ENCODE results near the gene AGAP4.
"Not testable (repeated sequence)": the region's sequence is repeated elsewhere in the genome, so short reads cannot be mapped to it uniquely, and the experiment has no call there.

AGAP4 gene

DNA sequence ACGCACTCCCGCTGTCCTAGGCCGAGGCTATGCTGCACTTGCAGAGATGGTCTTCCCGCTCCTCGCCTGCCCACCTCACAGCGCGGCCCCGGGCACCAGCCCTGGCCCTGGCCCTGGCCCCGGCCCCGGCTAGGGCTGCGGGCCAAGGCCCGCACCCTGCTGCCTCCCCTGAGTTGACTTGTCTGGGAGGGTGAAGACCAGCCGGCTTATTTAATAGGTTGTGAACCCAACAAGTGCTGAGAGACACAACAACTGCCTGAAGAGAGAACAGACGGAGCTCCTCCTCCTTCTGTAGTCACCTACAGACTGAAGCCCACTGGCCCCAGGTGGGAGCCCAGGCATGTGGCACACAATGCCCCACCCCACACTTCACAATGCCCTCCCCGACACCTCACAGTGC, at the start of gene AGAP4:
Gene AGAP4, minus strand, starts transcription at position 101 of the 400 bp plus-strand sequence. CDS start 153 bp downstream, outside the sequence.
- DNase-seq (ENCODE audit: low spot score) = not testable (repeated sequence)

DNA sequence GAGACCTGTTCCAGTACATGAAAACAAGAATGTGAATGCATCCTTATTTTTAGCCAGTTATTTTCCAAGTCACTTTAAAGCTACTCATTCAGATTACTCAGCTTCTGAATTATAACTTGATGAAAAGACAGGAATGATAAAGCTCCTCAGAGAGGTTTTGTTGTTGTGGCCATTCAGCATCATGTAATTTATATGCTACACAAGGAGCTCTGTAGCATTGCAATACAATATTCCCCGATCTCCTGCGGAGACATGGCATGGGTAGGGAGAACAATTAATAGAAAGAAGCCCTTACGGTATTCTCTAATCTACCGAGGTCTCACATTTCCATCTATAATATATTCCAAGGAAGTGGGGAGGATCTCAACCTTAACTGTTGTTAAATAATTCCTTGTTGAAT, 43.4 kb upstream of the AGAP4 start:
- not testable (repeated sequence) for DNase-seq (ENCODE audit: low spot score)

DNA sequence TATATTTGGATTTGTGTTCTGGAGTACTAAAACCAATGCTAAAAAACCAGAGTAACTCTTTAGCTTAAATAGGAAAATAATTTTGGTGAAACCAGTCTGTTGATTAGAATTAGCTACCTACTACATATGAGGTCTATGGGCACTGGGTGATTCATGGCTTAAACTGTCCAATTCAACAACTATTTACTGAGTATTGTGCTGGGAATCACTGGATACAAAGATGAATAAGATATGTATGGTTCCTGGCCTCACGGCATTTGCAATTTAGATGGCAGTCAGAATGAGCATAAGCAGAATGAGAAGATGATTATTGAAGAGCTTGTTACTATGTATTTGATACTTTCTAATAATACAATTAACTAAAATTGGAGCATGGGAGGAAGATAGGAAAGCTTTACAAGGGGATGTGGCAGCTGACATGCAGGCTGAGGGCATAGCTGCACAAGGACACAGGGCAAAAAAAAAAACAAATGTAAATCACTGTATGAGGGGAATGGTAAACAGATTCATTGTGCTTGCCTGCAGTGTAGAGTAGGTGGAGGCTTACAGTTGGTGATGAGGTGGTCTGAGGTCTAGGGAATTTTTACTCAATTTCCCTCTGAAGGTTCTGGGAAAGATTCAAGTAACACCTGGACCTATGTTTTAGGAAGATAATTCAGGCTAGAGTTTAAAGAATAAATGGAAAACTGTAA, 42.4 kb upstream of the AGAP4 start:
- not testable (repeated sequence) for DNase-seq (ENCODE audit: low spot score)

GRCh38 chr10:45882880-45883279, 35.6 kb upstream of the AGAP4 start:
- DNase-seq (ENCODE audit: low spot score) = not testable (repeated sequence)

DNA sequence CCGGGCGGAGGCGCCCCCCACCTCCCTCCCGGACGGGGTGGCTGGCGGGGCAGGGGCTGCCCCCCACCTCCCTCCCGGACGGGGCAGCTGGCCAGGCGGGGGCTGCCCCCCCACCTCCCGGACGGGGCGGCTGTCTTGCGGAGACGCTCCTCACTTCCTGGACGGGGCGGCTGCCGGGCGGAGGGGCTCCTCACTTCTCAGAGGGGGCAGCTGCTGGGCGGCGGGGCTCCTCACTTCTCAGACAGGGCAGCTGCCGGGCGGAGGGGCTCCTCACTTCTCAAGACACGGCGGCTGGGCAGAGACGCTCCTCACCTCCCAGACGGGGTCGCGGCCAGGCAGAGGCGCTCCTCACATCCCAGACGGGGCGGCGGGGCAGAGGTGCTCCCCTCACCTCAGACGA, 18.1 kb upstream of the AGAP4 start:
- not testable (repeated sequence) for DNase-seq (ENCODE audit: low spot score)

GRCh38 chr10:45864264-45864663, 17.0 kb upstream of the AGAP4 start:
- not testable (repeated sequence) for DNase-seq (ENCODE audit: low spot score)

DNA sequence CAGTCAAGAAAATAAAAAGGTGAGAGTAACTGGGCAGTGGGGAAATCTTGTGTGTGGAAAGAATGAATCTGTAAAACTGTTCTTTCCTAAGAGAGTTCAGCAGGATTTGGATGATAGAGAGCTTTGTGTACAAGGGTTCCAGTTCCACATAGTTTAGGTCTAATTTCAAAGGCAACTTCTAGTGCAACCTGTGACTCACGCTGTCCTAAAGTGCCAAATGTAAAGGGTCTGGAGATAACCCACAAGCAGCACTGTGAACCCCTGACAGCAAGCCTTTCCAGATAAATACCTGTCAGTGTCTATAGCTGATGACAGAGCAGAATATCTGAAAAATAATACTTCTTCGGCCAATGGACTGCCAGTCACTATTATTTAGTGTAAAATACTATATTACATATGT, 16.3 kb upstream of the AGAP4 start:
- not testable (repeated sequence) for DNase-seq (ENCODE audit: low spot score)

DNA sequence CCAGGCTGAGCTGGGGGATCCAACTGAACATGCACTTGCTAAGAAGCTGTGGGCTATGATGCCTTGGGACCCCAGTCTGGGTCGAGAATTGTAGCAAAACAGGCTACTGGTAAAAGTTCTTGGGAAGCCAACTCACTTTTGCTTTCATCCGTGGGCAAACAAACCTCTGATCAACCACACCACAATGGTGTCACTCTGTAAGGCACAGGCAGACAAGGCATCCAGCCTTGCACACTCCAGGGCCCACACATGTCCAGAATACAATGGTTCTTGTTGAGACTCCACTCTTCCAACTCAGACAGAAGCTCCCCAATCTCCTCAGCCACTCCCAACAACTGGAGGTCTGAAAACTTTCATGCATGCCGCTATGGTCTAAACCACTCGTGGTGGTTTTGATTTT, 10.6 kb upstream of the AGAP4 start:
- not testable (repeated sequence) for DNase-seq (ENCODE audit: low spot score)

- DNase-seq (ENCODE audit: low spot score) = not testable (repeated sequence)
Observed at GRCh38 chr10:45848467-45848866, 1.2 kb upstream of the AGAP4 start.

GRCh38 chr10:45822918-45823317, 24.4 kb downstream of the AGAP4 start:
- not testable (repeated sequence) for DNase-seq (ENCODE audit: low spot score)

GRCh38 chr10:45820107-45820830, 27.0 kb downstream of the AGAP4 start:
- not testable (repeated sequence) for DNase-seq (ENCODE audit: low spot score)

GRCh38 chr10:45819552-45819951, 27.7 kb downstream of the AGAP4 start:
- DNase-seq (ENCODE audit: low spot score) = no peak

- DNase-seq (ENCODE audit: low spot score) = no peak
Observed at GRCh38 chr10:45817912-45818311, 29.4 kb downstream of the AGAP4 start.

- no peak for DNase-seq (ENCODE audit: low spot score)
Observed at GRCh38 chr10:45817130-45817859, 30.0 kb downstream of the AGAP4 start.

DNA sequence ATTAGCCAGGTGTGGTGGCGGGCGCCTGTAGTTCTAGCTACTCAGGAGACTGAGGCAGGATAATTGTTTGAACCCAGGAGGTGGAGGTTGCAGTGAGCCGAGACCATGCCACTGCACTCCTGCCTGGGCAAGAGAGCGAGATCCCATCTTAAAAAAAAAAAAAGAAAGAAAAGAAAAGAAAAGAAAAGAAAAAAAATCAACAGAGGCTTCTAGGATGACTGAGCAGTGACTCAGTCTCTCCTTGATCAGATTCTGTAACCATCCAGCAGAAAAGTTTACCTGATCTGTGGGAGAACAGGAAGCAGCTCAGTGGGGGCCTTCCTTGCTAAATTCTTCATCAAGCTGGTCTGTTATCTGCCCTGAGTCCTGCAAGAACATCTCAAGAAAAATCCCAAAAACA, 33.2 kb downstream of the AGAP4 start:
- DNase-seq (ENCODE audit: low spot score) = not testable (repeated sequence)

DNA sequence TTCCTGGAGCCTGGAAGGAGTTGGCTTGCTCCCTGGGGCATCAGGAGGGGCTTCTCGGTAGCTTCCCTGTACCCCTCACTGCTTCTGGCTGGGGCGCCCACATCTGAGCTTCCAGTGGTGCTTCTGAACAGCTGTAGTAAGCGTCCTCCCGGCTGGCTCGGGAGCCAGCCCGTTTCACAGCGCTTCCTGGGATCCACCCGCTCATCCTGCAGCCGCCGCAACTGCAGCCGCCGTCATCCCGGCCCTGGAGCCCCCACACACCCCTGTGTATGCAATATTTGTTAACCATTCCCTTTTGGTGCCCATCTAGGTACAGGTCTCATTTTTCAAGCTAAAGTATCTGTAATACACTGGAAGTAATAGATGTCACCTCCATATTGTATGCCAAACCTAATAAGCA, 34.3 kb downstream of the AGAP4 start:
- not testable (repeated sequence) for DNase-seq (ENCODE audit: low spot score)

- DNase-seq (ENCODE audit: low spot score) = no peak
Observed at GRCh38 chr10:45811075-45811474, 36.2 kb downstream of the AGAP4 start.

GRCh38 chr10:45809837-45810236, 37.5 kb downstream of the AGAP4 start:
- peak; percentile 46 for DNase-seq (ENCODE audit: low spot score)

GRCh38 chr10:45804996-45805395, 42.3 kb downstream of the AGAP4 start:
- DNase-seq (ENCODE audit: low spot score) = not testable (repeated sequence)

DNA sequence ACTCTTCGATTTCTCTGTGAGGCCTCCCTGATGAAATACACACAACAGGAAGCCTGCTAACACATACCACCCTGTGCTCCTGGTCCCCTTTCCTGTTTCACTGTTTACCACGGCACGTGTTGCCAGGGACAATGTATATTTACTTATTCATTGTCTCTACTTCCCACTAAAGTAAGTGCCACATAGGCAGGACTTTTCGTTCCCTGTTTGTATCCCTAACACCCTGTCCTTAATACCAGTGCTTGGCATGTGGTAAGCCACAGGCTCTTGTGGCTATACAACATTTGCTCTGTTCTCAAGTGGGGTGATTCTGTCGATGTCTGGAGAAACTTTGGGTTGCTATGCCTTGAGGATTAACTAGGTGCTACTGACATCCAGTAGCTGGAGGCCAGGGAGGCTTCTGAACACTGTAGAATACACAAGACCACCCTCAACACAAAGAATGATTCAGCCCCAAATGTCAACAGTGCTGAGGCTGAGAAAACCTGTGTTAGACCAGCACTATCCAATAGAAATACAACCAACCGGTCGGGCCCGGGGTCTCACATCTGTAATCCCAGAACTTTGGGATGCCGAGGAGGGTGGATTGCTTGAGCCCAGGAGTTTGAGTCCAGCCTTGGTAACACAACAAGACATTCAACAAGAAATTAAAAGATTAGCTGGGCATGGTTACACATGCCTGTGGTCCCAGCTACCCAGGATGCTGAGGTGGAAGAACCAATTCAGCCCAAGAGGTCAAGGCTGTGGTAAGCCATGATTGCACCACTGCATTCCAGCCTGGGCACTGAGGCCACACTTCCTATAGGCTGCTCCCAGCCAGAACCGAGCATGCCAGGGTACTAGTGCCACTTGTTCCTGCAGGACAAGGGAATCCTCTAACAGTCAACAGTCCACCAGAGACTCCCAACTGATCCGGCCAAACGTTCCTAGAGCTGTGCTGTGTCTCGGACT, 44.0 kb downstream of the AGAP4 start:
- not testable (repeated sequence) for DNase-seq (ENCODE audit: low spot score)

DNA sequence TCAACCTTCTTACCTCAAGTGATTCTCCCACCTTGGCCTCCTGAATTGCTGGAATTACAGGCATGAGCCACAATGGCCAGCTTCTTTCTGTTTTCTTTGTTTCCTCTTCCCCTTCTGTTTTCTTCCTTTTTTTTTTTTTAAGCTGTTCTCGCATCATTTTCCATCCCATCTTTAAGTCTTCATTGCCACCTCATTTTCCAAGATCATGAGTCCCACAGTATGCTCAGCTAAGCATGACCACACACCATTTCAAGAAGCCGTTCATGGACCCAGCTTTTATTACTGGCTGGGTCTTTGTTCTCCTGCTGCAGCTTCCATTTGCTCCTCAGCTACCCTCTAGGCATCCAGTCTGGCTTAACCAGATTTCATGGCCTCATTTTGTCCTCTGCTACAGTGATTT, 52.5 kb downstream of the AGAP4 start:
- DNase-seq (ENCODE audit: low spot score) = not testable (repeated sequence)
